ENCODE measurements around the gene FCGR1A. TPM values are rescaled to one million over a fixed set of nuclear protein-coding genes. Genes with fewer than 3 reads are reported as not detected.

The FCGR1A gene
- total RNA-seq, 4 donors from 2014 or later, result 0.22 to 3.7 (median 0.76) TPM; not detected in 1

Other genes starting within 250 kb of the FCGR1A start
- not detected for gene PPIAL4C, start 198.8 kb upstream of the FCGR1A start, total RNA-seq
- gene BOLA1, start 116.9 kb downstream of the FCGR1A start, total RNA-seq, result 10 to 100 TPM; 11.0 to 31.7 (median 23.4) TPM
- 1 to 10 TPM in 2 of 4 donors, under 1 TPM in 2; 0.11 to 2.1 (median 1.1) TPM for gene SV2A, start 135.2 kb downstream of the FCGR1A start, total RNA-seq
- gene SF3B4, start 145.1 kb downstream of the FCGR1A start, total RNA-seq, result 10 to 100 TPM in 3 of 4 donors, 1 to 10 TPM in 1; 7.6 to 16.9 (median 14.1) TPM
- 10 to 100 TPM in 2 of 4 donors, 1 to 10 TPM in 2; 3.9 to 13.5 (median 10.6) TPM for gene MTMR11, start 154.2 kb downstream of the FCGR1A start, total RNA-seq
- 10 to 100 TPM in 1 of 4 donors, 1 to 10 TPM in 3; 8.5 to 12.6 (median 9.1) TPM for gene OTUD7B, start 228.0 kb downstream of the FCGR1A start, total RNA-seq